Measurements from ENCODE around the gene TSHZ2.
A peak's percentile ranks its signal among the peaks of the same experiment; 100 is the strongest.

TSHZ2 gene

DNA sequence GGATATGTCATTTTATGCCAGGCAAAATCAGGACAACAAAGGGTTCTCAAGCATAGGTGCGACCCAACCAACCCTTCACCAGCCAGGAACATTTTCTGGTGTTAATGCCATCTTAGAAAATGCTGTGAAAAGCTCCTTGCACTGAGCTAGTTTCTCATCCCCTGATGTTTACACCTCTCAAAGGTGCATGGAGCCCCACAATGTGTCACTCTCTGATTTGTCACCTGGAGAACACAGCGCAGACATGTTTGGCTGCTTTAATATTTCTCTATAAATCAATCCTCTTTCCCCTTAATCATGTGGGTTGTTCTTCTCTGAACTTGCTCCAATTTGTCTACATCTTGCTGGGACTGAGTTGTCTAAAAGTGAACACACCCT is 244.3 kb downstream of the TSHZ2 start:
- no peak for DNase-seq

DNA sequence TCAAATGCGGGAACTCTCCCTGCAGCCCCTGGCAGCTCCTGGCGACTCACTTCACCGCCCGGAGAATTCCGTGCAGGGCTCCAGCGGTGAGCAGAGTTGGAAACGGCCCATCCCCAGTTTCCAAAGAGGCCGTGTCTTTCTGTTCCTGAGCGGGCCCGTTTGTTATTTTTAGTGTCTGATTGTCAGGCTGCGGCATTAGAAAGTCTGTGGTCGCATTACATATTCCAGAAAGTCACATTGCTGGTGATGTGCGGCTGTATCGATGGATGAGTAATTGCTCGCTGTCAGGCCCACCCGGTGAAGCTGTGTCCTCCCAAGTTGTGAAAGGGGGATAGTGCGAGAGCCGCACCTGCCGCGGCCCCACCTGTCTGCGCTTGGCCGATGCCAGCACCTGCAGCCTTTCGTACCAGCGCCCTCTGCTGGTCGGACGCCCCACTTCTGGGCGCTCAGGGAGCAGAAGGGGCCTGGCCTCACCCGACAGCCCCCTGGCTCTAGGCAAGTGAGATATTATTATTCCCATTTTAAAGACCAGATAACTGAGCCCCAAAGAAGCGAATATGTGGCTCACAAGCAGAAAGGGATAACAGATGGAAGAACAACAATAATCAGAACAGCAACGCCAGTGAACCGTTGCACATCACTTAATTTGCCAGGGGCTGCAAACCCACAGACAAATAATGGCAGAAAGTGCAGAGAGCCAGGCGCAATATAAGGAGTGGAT is 244.9 kb downstream of the TSHZ2 start:
- DNase-seq: peak; percentile 27 to 79

DNA sequence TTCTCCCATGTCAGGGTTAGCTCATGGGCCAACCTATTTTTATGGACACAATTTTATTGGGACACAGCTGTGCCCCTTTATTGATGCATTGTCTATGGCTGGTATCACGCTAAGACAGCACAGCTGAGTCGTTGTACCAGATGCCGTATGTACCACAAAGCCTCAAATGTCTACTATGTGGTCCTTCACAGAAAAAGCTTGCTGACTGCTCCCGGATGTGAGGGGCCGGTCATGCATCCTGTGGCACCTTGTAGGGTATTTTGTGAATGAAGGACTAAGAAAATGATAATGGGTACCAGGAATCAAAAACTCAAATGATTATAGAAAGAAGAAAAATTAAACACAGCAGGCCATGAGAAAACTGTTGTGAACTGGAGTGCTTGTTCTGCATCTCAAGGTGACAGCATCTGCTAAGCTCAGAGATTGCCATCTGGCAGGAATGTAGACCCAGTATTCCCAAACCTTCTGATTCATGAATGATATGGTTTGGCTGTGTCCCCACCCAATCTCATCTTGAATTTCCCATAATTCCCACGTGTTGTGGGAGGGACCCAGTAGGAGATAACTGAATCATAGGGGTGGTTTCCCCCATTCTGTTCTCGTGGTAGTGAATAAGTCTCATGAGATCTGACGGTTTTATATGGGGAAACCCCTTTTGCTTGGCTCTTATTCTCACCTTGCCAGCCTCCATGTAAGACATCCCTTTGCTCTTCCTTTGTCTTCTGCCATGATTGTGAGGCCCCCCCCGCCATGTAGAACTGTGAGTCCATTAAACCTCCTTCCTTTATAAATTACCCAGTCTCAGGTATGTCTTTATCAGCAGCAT is 248.5 kb downstream of the TSHZ2 start:
- DNase-seq: no peak

DNA sequence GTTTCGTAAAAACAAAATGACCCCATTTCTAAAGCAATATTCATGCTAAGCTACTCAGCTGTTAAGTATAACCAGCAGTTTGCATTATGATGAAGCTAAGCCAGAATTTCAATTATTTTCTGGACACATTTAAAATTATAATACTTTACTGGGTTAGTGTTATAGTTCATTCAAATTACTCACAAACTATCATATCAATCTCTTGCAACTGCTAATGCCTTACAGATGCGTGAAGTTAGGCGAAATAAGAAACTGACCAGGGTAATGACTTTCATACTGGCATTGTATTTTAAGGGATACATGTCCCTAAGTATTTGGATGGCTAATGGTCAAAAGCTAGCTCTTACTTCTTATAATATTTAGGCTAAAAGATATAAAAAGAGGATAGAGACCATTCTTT is 249.6 kb downstream of the TSHZ2 start:
- DNase-seq: no peak

DNA sequence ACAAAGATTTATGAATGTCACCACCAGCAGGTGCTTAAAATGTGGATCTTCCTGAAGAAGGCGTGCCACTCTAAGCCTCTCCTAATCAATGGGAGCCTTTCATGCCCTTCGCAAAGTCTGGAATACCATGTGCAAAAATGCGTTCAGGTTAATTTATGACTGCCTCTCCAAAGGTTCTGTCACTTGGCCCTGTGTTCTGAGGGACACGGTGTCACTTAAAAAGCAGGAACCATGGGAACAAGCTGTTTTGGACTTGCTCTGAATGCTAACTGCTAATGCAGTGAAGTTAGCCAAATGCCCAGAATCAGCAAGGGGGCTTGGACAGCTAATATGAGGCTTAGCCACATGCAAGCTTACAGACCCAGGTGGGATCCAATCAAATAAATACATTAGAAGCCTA is 250.3 kb downstream of the TSHZ2 start:
- no peak for DNase-seq

DNA sequence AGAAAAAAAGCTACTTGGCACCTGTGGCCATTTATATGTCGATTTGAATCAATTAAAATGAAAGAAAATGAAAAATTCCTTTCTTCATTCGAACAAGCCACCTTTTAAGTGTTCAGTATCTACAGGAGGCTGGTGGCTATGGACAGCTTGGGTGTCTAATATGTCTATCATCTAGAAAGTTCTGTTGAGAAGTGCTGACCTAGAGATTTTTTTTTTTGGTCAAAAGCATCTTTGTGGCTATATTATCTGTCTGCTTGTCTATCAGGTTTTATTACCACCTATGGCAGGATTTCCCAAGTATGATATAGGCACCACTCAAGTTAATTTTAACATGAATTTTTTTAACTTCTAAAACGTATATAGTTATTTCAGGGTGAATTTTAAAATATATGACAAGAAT is 250.8 kb downstream of the TSHZ2 start:
- DNase-seq: no peak

DNA sequence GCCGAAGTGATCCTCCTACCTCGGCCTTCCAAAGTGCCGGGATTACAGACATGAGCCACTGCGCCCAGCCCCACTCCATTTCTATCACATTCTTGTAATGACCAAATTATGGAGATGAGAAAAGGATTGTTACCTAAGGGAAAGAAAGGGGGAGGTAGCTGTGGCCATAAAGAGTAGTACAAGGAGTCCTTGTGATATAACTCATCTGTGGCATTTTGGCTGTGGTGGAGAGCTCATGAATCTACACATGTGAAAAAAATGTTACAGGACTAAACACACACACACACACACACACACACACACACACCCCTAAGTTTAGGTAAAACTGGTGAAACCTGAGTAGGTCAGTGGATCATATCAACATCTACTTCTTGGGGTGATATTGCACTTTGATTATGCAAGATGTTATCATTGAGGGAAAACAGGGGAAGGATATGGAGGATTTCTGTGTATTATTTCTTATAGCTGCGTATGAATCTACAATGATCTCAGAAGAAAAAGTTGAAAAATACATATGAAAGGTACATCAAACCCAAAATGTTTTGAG is 251.5 kb downstream of the TSHZ2 start:
- no peak for DNase-seq

DNA sequence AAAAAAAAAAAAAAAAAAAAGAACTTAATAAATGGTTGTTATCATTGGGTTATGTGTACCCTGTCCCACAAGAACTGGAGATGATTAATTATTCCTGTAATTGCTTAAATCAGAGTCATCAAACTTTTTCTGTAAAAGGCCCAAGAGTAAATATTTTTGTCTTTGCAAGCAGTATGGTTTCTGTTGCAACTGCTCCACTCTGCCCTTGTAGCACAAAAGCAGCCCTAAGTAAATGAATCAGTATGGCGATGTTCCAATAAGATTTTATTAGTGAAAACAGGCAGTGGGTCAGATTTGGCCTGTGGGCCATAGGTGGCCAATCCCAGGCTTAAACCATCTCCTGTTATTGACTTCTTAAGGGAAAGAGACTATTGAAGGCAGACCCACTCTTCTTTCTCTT is 252.7 kb downstream of the TSHZ2 start:
- DNase-seq: no peak

DNA sequence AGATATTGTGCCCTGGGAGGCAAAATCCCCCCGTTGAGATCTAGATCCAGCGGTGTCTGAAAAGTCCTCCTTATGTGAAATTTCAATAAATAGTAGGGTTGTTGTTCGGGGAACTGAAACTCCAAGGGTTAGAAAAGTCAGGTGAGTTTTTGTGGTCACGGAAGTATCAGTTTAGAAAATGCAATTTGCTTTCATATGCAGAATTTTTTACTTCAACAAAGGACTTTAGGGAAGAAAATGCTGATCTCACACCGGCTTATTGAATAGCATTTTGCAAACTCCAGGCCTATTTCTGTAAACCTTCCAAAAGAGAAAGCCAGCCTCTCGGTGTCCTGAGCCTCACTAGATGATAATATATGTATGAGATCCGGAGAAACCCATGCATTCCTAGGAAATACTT is 254.7 kb downstream of the TSHZ2 start:
- no peak for DNase-seq

DNA sequence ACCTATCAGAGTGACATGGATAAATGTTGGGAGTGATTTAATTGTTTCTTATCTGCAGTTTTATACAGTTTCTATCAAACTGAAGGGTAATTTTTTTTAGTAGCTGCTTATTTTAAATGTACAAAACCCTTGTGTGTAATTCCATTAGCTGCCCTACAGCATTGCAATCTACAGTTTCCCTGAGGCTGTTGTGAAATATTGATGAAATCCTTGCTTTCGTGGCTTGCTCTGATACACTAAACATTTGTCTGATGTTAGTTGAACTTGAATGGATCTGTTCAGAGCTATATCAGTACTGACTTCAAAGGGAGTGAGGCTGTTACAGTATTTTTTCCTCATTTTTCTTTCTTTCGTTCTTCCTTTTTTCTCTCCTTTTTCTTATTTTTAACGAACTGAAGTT is 255.4 kb downstream of the TSHZ2 start:
- no peak for DNase-seq

DNA sequence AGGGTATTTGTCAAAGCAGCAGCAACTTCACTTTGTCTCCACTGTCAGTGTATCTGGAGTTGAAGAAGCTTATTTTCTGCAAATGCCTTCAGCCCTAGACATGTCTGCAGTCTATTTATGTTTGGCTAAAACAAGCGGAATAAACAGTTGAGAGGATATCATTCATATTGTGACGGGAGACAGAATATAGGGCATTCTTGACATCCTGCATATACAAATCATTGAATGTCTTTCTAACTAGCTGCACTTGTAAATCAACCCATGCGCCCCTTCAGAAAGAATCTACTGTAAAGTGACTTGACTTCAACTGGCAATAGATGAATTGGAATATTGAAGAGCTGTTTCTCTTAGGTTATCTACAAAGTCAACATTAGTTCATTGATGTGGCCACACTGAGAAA is 258.9 kb downstream of the TSHZ2 start:
- DNase-seq: no peak

DNA sequence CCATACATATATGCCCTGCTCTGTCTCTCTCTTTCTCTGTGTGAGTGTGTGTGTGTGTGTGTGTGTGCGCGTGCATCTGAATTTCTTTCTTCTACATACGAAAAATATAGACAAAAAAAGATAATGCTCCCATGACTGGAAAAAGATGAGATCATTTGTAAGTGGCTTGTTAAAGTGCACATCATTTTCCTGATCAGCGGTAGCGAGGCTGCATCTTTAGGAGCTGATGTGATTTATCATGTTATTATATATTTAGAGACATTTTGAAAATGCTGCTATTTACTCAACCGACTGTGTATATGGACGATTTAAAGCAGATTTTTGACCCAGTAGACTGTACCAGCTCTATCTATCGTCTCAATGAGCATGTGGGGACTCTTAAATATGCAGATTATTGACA is 265.3 kb downstream of the TSHZ2 start:
- DNase-seq: no peak

DNA sequence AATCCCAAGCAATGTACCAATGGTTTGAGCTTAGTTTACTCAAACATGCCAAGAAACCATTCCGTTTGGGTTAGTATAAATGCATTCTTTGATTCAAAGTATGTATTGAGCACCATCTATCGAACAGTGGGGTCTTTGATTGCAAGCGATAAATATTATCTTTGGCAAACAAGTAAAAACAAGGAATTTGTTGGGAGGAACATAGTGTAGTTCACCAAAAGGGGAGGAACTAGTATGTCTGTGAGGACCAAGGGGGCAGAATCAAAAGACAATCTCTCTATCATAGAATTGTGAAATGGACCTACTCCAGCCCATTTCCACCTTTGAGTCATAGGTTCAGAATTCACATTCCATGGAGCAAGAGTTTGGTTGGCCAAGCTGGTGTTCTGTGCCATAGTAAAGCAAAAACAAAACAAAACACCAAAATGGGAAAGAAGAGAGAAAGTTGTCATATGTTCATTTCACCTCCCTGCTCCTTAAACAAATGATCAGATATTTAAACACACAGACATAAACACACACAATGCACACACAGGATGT is 266.0 kb downstream of the TSHZ2 start:
- no peak for DNase-seq

DNA sequence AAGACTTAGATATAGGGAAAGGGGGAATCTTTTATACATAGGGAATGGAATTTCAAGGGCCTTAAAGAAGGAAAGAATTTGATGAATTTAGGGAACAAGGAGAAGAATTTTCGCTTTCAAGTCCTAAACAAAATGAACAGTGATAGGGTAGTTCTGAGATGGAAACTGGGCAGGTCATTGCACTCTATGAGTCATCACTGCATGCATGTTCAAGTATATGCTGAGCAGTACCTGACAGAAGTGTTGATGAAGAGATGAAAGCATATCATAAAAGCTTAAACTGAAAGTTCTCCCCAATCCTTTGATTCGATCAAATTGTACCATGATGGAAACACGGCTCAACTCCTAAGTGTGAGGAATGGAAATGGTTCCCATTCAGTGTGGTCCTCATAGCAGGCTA is 271.0 kb downstream of the TSHZ2 start:
- DNase-seq: no peak

DNA sequence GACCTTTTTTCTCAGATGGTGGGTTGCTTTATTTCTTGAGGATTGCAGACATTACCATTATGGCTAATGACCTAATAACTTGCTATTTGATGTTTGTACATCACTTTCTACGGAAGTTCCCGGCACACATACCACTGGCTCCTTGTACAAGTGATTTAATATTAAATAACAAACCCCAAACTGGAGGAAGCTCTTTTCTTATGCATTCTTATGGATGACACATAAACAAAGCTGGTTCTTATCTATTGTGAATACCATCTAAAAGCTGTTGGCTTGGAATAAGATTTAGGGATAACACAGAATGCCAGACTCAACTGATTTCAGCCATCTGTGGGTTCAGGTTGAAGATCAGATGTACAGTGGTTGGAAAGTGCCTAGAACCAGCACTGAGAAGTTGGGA is 272.6 kb downstream of the TSHZ2 start:
- DNase-seq: no peak

DNA sequence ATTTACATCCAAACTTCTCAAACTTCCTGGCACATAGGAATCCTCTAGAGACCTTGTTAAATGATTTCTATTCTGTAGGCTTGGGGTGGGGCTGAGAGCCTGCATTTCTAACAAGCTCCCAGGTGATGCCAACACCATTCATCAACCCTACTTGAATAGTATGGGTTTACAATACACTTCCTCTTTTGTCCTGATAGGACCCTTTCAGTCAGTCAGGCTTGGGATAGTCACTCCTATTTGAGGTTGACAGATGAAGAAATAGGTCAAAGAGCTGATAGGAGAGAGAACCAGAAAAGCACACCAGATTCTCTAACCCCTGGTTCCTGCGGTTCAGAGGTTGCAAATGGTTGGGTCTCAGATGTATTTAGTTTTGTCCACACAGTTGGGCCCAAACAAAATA is 273.4 kb downstream of the TSHZ2 start:
- no peak for DNase-seq

DNA sequence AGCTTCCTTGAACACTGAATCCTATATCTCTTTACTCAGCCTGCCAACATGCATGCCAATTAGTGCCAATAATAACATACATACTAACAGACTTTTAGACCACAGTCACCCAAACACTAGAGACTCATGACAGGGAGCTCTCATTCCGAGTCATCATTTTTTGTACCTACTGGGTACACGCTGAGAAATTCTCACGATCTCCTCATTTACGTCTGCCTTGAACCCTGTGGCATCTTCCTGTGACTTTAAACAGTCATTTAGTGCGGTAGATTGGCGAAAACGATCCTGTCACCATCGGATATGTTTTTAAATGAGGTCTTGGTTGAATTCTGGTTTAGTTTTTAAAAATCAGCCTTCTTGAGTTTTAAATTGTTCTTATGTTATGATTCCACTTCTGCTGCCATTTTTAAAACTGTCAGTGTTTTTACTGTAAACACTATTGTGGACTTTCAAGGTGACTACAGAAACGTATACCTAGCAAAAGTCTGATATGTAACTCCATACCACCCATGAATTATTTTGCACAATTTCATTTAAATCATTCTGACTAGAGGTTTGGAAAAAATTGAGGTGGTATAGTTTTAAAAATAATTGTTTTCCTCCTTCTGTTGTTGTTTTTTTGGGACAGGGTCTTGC is 275.4 kb downstream of the TSHZ2 start:
- DNase-seq: no peak

DNA sequence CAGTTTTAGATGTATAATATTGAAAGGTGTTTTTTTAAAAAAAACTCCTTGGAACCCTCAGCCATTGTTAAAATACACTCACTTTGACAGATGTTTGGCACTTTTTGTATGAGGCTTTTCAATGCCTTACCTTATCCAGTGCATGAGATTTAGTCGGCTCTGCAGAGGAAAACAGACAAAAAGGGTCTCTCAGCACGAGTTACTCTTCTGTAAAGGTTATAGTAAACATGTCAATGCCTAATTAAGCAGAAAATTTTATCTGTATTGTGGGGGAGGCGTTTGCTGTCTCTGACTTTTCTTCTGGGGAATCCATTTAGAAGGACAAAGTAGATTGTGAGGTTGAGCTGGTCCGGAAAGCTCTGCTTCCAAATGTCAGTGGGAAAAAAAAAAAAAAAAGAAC is 278.3 kb downstream of the TSHZ2 start:
- DNase-seq: no peak

DNA sequence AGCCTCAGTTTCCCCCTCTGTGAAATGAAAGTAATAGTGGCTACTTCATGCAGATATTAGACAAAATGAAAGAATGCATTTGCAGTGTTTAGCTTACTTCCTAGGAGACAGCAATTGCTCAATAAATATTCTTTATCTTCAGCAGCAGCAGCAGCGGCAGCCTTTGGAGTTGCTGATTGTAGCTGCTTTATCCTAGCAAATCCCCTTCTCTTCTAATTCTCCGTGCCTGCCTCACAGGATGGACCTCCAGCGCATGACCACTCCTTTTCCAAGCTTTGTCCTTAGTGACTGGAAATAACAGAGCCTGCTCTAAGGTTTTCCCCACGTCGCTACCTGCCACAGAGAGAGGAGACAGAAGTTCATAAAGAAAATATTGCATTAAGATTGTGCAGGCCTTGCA is 279.8 kb downstream of the TSHZ2 start:
- DNase-seq: no peak

DNA sequence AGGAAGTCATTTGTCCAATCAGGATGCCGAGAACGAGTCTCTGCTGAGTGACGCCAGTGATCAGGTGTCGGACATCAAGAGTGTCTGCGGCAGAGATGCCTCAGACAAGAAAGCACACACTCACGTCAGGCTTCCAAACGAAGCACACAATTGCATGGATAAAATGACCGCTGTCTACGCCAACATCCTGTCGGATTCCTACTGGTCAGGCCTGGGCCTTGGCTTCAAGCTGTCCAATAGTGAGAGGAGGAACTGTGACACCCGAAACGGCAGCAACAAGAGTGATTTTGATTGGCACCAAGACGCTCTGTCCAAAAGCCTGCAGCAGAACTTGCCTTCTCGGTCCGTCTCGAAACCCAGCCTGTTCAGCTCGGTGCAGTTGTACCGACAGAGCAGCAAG is 281.5 kb downstream of the TSHZ2 start:
- DNase-seq: no peak

DNA sequence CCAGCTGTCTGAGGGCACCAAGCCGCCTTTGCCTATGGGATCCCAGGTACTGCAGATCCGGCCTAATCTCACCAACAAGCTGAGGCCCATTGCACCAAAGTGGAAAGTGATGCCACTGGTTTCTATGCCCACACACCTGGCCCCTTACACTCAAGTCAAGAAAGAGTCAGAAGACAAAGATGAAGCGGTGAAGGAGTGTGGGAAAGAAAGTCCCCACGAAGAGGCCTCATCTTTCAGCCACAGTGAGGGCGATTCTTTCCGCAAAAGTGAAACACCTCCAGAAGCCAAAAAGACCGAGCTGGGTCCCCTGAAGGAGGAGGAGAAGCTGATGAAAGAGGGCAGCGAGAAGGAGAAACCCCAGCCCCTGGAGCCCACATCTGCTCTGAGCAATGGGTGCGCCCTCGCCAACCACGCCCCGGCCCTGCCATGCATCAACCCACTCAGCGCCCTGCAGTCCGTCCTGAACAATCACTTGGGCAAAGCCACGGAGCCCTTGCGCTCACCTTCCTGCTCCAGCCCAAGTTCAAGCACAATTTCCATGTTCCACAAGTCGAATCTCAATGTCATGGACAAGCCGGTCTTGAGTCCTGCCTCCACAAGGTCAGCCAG is 283.0 kb downstream of the TSHZ2 start:
- DNase-seq: no peak

DNA sequence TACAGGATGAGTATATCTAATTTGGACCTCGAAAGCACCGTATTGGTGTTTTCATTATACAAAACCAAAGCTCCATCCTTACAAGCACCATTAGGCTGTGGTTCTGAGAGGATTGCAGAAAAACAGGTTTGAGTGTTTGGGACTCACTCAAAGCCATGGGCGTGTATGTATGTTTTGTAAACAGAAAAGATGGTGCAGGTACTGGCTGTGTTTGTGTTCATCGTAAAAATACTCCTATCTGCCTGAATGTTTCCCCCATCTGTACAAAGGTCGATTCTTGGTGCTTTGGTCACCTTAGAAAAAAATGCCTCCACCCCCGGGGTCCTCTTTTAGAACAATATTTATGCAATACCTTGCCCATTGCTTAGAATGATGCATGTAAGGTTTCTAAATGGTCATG is 286.6 kb downstream of the TSHZ2 start:
- DNase-seq: no peak

DNA sequence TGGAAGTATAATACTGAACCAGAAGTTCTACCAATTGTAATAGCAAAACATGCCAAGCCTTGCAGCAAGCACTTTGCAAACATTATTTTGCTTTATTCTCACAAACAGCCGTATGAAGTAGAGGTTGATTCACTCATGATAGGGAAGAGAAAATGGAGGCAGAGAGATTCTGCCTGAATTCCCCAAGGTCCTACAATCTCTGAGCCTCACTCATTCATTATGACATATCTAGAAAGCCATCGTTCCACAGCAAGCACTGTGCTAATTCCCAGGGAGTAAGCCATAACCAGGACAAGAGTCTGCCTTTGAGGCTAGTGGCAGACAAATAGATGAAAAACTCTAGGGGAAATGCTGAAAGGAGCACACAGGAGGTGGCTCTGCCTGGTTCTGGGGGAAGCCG is 288.0 kb downstream of the TSHZ2 start:
- no peak for DNase-seq
